Right lobe of liver (tissue), 4 donors: ENCODE results near the gene C17orf58.

Source experiments
- CTCF ChIP-seq, 4 donors: fragments of 200-600 bp in 3 of 4; fragments of 450-650 bp in 1 of 4; IDR thresholded peaks; one replicate each; pipeline versions ENCODE4 v1.5.1 to v1.8.0; 2016 to 2022; ENCODE audit warnings: antibody characterized with exemption in 4 of 4, mild to moderate bottlenecking in 2 of 4
- POLR2A ChIP-seq: fragments of 450-650 bp; IDR thresholded peaks from one replicate; pipeline ENCODE4 v1.6.1; 2017; ENCODE audit warnings: antibody characterized with exemption, mild to moderate bottlenecking
- donor health status: DM: no; HTN: no; CAD: no.
- donor health status: DM: no; HTN: no; CAD: no.
- donor health status: DM: no; HTN: yes; CAD: no.

DNA sequence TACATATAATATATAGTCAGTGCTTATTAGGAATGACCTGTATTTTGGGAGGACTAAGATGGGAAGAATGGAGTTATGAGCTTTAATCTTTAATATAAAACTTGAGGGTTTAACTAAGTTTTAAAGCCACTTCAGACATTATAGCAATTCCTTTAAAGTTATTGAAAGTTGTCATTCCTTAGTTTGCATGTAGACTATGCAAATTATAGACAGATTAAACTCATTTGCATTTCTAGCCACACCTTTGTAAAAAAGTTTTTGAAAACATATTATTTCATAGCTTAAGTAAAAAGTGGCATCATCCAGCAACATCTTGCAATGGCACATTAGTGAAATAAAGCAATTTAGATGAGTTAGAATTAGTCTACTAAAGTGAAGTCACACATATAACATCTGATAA is 49.8 kb downstream of the C17orf58 start:
- TF ChIP-seq CTCF (IDR thresholded peaks at IDR 0.05) = no peak
- TF ChIP-seq POLR2A = no peak
